ENCODE results near the gene BTBD19.

BTBD19 gene

GRCh38 chr1:44846985-44847384 is 38.7 kb downstream of the BTBD19 start:
- no peak for TF ChIP-seq CTCF (conservative IDR thresholded peaks at IDR 0.05; ENCODE audit: low read depth, low read length)
- DNase-seq (ENCODE audit: low read depth), result no peak
- H3K4me3 ChIP-seq (ENCODE audit: low read depth, low read length), result no peak overlapping the region

GRCh38 chr1:44847845-44848244 is 39.5 kb downstream of the BTBD19 start:
- no peak overlapping the region for H3K4me3 ChIP-seq (ENCODE audit: low read depth, low read length)
- no peak for TF ChIP-seq CTCF (conservative IDR thresholded peaks at IDR 0.05; ENCODE audit: low read depth, low read length)
- no peak for DNase-seq (ENCODE audit: low read depth)

GRCh38 chr1:44848456-44849181 is 40.3 kb downstream of the BTBD19 start:
- TF ChIP-seq CTCF (conservative IDR thresholded peaks at IDR 0.05; ENCODE audit: low read depth, low read length), result no peak
- H3K4me3 ChIP-seq (ENCODE audit: low read depth, low read length), result no peak overlapping the region
- DNase-seq (ENCODE audit: low read depth), result no peak

GRCh38 chr1:44849575-44850132 is 41.3 kb downstream of the BTBD19 start:
- no peak for TF ChIP-seq CTCF (conservative IDR thresholded peaks at IDR 0.05; ENCODE audit: low read depth, low read length)
- DNase-seq (ENCODE audit: low read depth), result no peak
- no peak overlapping the region for H3K4me3 ChIP-seq (ENCODE audit: low read depth, low read length)

- no peak for DNase-seq (ENCODE audit: low read depth)
- no peak overlapping the region for H3K4me3 ChIP-seq (ENCODE audit: low read depth, low read length)
- TF ChIP-seq CTCF (conservative IDR thresholded peaks at IDR 0.05; ENCODE audit: low read depth, low read length), result no peak
Observed at GRCh38 chr1:44851308-44851707, 43.0 kb downstream of the BTBD19 start.

- H3K4me3 ChIP-seq (ENCODE audit: low read depth, low read length), result no peak overlapping the region
- no peak for DNase-seq (ENCODE audit: low read depth)
- TF ChIP-seq CTCF (conservative IDR thresholded peaks at IDR 0.05; ENCODE audit: low read depth, low read length), result no peak
Observed at GRCh38 chr1:44853201-44853600, 44.9 kb downstream of the BTBD19 start.

GRCh38 chr1:44854970-44855369 is 46.6 kb downstream of the BTBD19 start:
- TF ChIP-seq CTCF (conservative IDR thresholded peaks at IDR 0.05; ENCODE audit: low read depth, low read length), result no peak
- no peak overlapping the region for H3K4me3 ChIP-seq (ENCODE audit: low read depth, low read length)
- DNase-seq (ENCODE audit: low read depth), result no peak

Data from choroid plexus epithelial cell (primary cell).